ENCODE data around the gene ZDHHC21.

The ZDHHC21 gene

GRCh38 chr9:14578030-14578429, 115.2 kb downstream of the ZDHHC21 start:
- ATAC-seq = no peak
- peak; percentile 62 for TF ChIP-seq ZFP30 (CRISPR knock-in tag; IDR thresholded peaks at IDR 0.05)
- no peak for TF ChIP-seq TOX (CRISPR knock-in tag; IDR thresholded peaks at IDR 0.05; ENCODE audit: borderline replicate concordance)

DNA sequence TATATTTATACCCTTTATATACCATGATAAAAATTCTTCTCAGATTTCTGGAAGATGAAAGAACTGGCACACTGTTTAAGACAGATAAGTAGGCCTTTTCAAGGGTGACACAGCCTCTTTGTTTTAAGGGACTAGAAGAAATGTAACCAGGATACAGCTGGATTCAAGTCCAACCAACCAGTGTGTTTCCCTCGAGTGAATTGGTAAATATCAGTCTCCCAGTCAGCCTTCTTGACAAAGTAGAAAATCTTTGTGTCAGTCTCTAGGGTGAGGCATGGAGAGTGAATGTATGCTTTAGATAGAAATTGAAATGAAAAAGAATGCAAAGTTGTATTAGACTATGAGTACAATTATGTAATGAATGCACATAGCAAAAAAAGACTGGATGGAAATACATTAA, 119.1 kb downstream of the ZDHHC21 start:
- no peak for TF ChIP-seq CREB5 (CRISPR knock-in tag; IDR thresholded peaks at IDR 0.05; ENCODE audit: low read depth)
- TF ChIP-seq ZNF8 (CRISPR knock-in tag; IDR thresholded peaks at IDR 0.05) = no peak
- TF ChIP-seq PPARA (CRISPR knock-in tag; IDR thresholded peaks at IDR 0.05; ENCODE audit: borderline replicate concordance) = no peak
- no peak for ATAC-seq

DNA sequence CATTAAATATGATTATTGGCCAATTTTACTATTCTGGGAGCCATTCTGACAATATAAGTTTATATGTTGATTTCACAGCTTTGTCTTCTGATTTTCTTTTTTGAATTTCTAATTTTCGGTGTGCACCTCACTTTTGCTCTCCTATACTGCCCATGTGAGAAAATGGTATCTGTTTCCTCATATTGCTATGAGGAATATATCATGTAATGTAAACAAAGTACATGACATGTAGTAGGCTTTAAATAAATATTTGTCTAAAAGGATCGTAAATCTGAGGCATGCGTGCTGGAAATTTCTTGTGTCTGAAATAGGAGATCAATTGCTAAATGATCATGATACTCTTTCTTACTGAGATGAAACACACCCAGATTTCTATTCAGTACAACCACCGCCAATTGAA, 119.9 kb downstream of the ZDHHC21 start:
- no peak for TF ChIP-seq ZC3H10 (CRISPR knock-in tag; IDR thresholded peaks at IDR 0.05)
- no peak for TF ChIP-seq CSDC2 (CRISPR knock-in tag; IDR thresholded peaks at IDR 0.05)
- TF ChIP-seq BACH2 (CRISPR knock-in tag; IDR thresholded peaks at IDR 0.05; ENCODE audit: borderline replicate concordance) = no peak
- no peak for ATAC-seq

- no peak for ATAC-seq
- TF ChIP-seq POU6F1 (CRISPR knock-in tag; IDR thresholded peaks at IDR 0.05; ENCODE audit: borderline replicate concordance, low read depth) = no peak
- TF ChIP-seq, protein P1, sequence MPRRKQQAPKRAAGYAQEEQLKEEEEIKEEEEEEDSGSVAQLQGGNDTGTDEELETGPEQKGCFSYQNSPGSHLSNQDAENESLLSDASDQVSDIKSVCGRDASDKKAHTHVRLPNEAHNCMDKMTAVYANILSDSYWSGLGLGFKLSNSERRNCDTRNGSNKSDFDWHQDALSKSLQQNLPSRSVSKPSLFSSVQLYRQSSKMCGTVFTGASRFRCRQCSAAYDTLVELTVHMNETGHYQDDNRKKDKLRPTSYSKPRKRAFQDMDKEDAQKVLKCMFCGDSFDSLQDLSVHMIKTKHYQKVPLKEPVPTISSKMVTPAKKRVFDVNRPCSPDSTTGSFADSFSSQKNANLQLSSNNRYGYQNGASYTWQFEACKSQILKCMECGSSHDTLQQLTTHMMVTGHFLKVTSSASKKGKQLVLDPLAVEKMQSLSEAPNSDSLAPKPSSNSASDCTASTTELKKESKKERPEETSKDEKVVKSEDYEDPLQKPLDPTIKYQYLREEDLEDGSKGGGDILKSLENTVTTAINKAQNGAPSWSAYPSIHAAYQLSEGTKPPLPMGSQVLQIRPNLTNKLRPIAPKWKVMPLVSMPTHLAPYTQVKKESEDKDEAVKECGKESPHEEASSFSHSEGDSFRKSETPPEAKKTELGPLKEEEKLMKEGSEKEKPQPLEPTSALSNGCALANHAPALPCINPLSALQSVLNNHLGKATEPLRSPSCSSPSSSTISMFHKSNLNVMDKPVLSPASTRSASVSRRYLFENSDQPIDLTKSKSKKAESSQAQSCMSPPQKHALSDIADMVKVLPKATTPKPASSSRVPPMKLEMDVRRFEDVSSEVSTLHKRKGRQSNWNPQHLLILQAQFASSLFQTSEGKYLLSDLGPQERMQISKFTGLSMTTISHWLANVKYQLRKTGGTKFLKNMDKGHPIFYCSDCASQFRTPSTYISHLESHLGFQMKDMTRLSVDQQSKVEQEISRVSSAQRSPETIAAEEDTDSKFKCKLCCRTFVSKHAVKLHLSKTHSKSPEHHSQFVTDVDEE (CRISPR knock-in tag; IDR thresholded peaks at IDR 0.05) = no peak
- no peak for TF ChIP-seq PPARA (CRISPR knock-in tag; IDR thresholded peaks at IDR 0.05; ENCODE audit: borderline replicate concordance)
- TF ChIP-seq ZNF565 (CRISPR knock-in tag; conservative IDR thresholded peaks at IDR 0.05; ENCODE audit: low read depth) = no peak
- no peak for TF ChIP-seq OSR1 (CRISPR knock-in tag; IDR thresholded peaks at IDR 0.05)
- TF ChIP-seq ESRRG (CRISPR knock-in tag; IDR thresholded peaks at IDR 0.05) = no peak
- no peak for TF ChIP-seq ARNTL (CRISPR knock-in tag; IDR thresholded peaks at IDR 0.05; ENCODE audit: borderline replicate concordance, low read depth)
- TF ChIP-seq ZFP3 (CRISPR knock-in tag; IDR thresholded peaks at IDR 0.05) = no peak
- TF ChIP-seq CSRNP3 (CRISPR knock-in tag; IDR thresholded peaks at IDR 0.05) = no peak
- TF ChIP-seq ISL1 (CRISPR knock-in tag; IDR thresholded peaks at IDR 0.05) = no peak
- TF ChIP-seq PATZ1 (CRISPR knock-in tag; IDR thresholded peaks at IDR 0.05; ENCODE audit: borderline replicate concordance) = no peak
- TF ChIP-seq RARB (CRISPR knock-in tag; IDR thresholded peaks at IDR 0.05) = no peak
- no peak for TF ChIP-seq SNAI2 (CRISPR knock-in tag; IDR thresholded peaks at IDR 0.05)
- TF ChIP-seq CSDC2 (CRISPR knock-in tag; IDR thresholded peaks at IDR 0.05) = no peak
- no peak for TF ChIP-seq ZNF70 (CRISPR knock-in tag; IDR thresholded peaks at IDR 0.05)
- no peak for TF ChIP-seq ZC3H10 (CRISPR knock-in tag; IDR thresholded peaks at IDR 0.05)
- TF ChIP-seq TCF4 (CRISPR knock-in tag; IDR thresholded peaks at IDR 0.05; ENCODE audit: borderline replicate concordance) = no peak
- no peak for TF ChIP-seq ZFP30 (CRISPR knock-in tag; IDR thresholded peaks at IDR 0.05)
- TF ChIP-seq CREB5 (CRISPR knock-in tag; IDR thresholded peaks at IDR 0.05; ENCODE audit: low read depth) = no peak
- no peak for TF ChIP-seq TOX (CRISPR knock-in tag; IDR thresholded peaks at IDR 0.05; ENCODE audit: borderline replicate concordance)
Observed at GRCh38 chr9:14565352-14566016, 127.7 kb downstream of the ZDHHC21 start.
